K562 (cell line): ENCODE data around the gene PIK3C2B. TPM values are rescaled to one million over a fixed set of nuclear protein-coding genes. Genes with fewer than 3 reads are reported as not detected.

Experiments used
- ETV5 ChIP-seq: sonication (generic); formaldehyde crosslinking; IDR thresholded peaks from 2 replicates; pipeline ENCODE4 v1.4.0; 2020; ENCODE audit warnings: low read depth, mild to moderate bottlenecking, missing genetic modification reagents
- GATAD2B ChIP-seq: fragments of 450-650 bp; IDR thresholded peaks from 2 replicates; pipeline ENCODE4 v1.6.1; 2017; ENCODE audit warnings: mild to moderate bottlenecking, borderline replicate concordance
- HDAC1 ChIP-seq, 2 experiments: fragments of 450-650 bp; IDR thresholded peaks; 2 replicates each; pipeline ENCODE4 v1.6.1; 2016 to 2017; ENCODE audit warnings: inconsistent platforms in 1 of 2, mild to moderate bottlenecking in 1 of 2, moderate library complexity in 1 of 2
- POLR2H ChIP-seq: IDR thresholded peaks from 2 replicates; pipeline ENCODE4 v1.6.1; 2016; ENCODE audit warnings: missing genetic modification characterization, low read depth, mild to moderate bottlenecking, control low read depth, missing compliant biosample characterization, moderate library complexity
- POU5F1 ChIP-seq: fragments of 150-350 bp; IDR thresholded peaks from 2 replicates; pipeline ENCODE4 v1.6.1; 2014; ENCODE audit warnings: borderline replicate concordance, low read length, low read depth, mild to moderate bottlenecking; ENCODE audit not compliant: partially characterized antibody
- SLC30A9 ChIP-seq: fragments of 250-450 bp; sonication (Bioruptor Pico); IDR thresholded peaks from 2 replicates; pipeline ENCODE4 v1.8.0; 2022; ENCODE audit warnings: mild to moderate bottlenecking, moderate library complexity
- SMARCC2 ChIP-seq: fragments of 450-650 bp; IDR thresholded peaks from 2 replicates; pipeline ENCODE4 v1.6.1; 2017; ENCODE audit warnings: antibody characterized with exemption, moderate library complexity, mild to moderate bottlenecking, low read depth
- XRCC4 ChIP-seq: IDR thresholded peaks from one replicate; pipeline ENCODE4 v1.6.1; 2011; ENCODE audit not compliant: insufficient read depth, insufficient read length; ENCODE audit errors: extremely low read depth
- ZEB2 ChIP-seq: fragments of 450-650 bp; IDR thresholded peaks from 2 replicates; pipeline ENCODE4 v1.6.1; 2016
- ZNF263 ChIP-seq: sonication (generic); formaldehyde crosslinking; IDR thresholded peaks from 2 replicates; pipeline ENCODE4 v1.8.0; 2022; ENCODE audit warnings: mild to moderate bottlenecking, missing genetic modification reagents, borderline replicate concordance
- ZNF274 ChIP-seq: IDR thresholded peaks from 2 replicates; pipeline ENCODE4 v1.6.1; 2011; ENCODE audit warnings: low read depth, mild to moderate bottlenecking, low read length, moderate library complexity, borderline replicate concordance
- ZNF316 ChIP-seq: fragments of 450-650 bp; IDR thresholded peaks from 2 replicates; pipeline ENCODE4 v1.6.1; 2016
- ZNF766 ChIP-seq: fragments of 200-800 bp; sonication (Bioruptor generic); conservative IDR thresholded peaks from 2 replicates; pipeline ENCODE4 v1.6.1; 2016; ENCODE audit warnings: missing genetic modification characterization, missing compliant biosample characterization
- polyA plus RNA-seq, 8 experiments: library from polyadenylated mRNA; depleted of rRNA in 4 of 8; stranded (reverse) in 5 of 8; unstranded in 3 of 8; fragments of >200 nt; fragmentation: Nextera tagmentation in 2 of 8; fragmentation: Illumina TruSeq in 1 of 8; extraction: Ambion mirVana in 2 of 8; extraction: Trizol in 1 of 8; gene quantifications; 2 replicates each; pipeline versions ENCODE4 v1.2.1 to v1.2.3, GENCODE V29; 2011 to 2014; ENCODE audit warnings: inconsistent platforms in 1 of 8, missing spikeins in 1 of 8
- total RNA-seq, 7 experiments: library from RNA; depleted of rRNA in 6 of 7; stranded (reverse); fragments of >200 nt in 6 of 7; fragmentation: Illumina TruSeq in 2 of 7; extraction: Trizol in 2 of 7; gene quantifications; 2 replicates each; pipeline versions ENCODE4 v1.2.1 to v1.2.3, GENCODE V29; 2011 to 2021; ENCODE audit warnings: low replicate concordance in 1 of 7
- TF ChIP-seq, protein P1 (sequence below): fragments of 450-650 bp; conservative IDR thresholded peaks from 2 replicates; pipeline ENCODE4 v1.6.1; 2016; ENCODE audit warnings: missing genetic modification characterization, low read depth, mild to moderate bottlenecking, missing compliant biosample characterization, moderate library complexity
- TF ChIP-seq, protein P2 (sequence below): IDR thresholded peaks from 2 replicates; pipeline ENCODE4 v1.6.1; 2016; ENCODE audit warnings: missing genetic modification characterization, missing compliant biosample characterization
- TF ChIP-seq, protein P3 (sequence below), 2 experiments: fragments of 200-800 bp in 1 of 2; sonication (Bioruptor generic) in 1 of 2; sonication (generic) in 1 of 2; formaldehyde crosslinking in 1 of 2; IDR thresholded peaks in 1 of 2; conservative IDR thresholded peaks in 1 of 2; 2 replicates each; pipeline versions ENCODE4 v1.5.0 to v1.6.1; 2016 to 2020; ENCODE audit warnings: missing compliant biosample characterization in 1 of 2, missing genetic modification characterization in 1 of 2, missing genetic modification reagents in 1 of 2
- TF ChIP-seq, protein P4 (sequence below): fragments of 250-450 bp; sonication (Bioruptor Pico); IDR thresholded peaks from 2 replicates; pipeline ENCODE4 v1.8.0; 2022; ENCODE audit warnings: moderate library complexity, mild to moderate bottlenecking, inconsistent platforms
- TF ChIP-seq, protein P5 (sequence below): fragments of 250-450 bp; sonication (Bioruptor Pico); IDR thresholded peaks from 2 replicates; pipeline ENCODE4 v1.4.0; 2020

PIK3C2B gene
- total and polyA plus RNA-seq, 9 of the 15 experiments (the other 6 are each of a cell fraction or from before 2014, with no cell fraction given): 0.10 to 2.9 (median 0.72) TPM

DNA sequence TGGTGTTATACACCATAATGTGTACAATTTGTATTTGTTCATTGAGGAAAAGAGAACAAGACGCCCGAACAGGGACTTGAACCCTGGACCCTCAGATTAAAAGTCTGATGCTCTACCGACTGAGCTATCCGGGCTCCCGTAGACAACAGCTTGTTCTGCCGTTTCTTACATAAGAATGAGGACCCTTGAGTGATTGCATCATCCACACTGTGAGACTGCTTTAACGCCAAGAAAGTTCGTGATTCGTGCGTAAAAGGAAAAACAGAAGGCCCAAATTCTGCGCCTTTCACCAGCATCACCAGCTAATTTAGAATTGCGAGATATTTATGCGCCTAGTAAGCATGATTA, 12.3 kb upstream of the PIK3C2B start (continued):
- TF ChIP-seq, protein P1, sequence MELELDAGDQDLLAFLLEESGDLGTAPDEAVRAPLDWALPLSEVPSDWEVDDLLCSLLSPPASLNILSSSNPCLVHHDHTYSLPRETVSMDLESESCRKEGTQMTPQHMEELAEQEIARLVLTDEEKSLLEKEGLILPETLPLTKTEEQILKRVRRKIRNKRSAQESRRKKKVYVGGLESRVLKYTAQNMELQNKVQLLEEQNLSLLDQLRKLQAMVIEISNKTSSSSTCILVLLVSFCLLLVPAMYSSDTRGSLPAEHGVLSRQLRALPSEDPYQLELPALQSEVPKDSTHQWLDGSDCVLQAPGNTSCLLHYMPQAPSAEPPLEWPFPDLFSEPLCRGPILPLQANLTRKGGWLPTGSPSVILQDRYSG: no peak
- peak in 1 of 2 experiments; percentile 99; a peak in 2 of 4 replicates for TF ChIP-seq HDAC1 (IDR thresholded peaks at IDR 0.05)
- TF ChIP-seq SMARCC2: no peak; the same call in 1 of the 2 replicates
- TF ChIP-seq, protein P2, sequence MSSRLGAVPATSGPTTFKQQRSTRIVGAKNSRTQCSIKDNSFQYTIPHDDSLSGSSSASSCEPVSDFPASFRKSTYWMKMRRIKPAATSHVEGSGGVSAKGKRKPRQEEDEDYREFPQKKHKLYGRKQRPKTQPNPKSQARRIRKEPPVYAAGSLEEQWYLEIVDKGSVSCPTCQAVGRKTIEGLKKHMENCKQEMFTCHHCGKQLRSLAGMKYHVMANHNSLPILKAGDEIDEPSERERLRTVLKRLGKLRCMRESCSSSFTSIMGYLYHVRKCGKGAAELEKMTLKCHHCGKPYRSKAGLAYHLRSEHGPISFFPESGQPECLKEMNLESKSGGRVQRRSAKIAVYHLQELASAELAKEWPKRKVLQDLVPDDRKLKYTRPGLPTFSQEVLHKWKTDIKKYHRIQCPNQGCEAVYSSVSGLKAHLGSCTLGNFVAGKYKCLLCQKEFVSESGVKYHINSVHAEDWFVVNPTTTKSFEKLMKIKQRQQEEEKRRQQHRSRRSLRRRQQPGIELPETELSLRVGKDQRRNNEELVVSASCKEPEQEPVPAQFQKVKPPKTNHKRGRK (tag): no peak
- TF ChIP-seq, protein P3, sequence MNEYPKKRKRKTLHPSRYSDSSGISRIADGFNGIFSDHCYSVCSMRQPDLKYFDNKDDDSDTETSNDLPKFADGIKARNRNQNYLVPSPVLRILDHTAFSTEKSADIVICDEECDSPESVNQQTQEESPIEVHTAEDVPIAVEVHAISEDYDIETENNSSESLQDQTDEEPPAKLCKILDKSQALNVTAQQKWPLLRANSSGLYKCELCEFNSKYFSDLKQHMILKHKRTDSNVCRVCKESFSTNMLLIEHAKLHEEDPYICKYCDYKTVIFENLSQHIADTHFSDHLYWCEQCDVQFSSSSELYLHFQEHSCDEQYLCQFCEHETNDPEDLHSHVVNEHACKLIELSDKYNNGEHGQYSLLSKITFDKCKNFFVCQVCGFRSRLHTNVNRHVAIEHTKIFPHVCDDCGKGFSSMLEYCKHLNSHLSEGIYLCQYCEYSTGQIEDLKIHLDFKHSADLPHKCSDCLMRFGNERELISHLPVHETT (CRISPR knock-in tag; conservative IDR thresholded peaks at IDR 0.05 in 1 of 2, IDR thresholded peaks at IDR 0.05 in 1 of 2): no peak; a peak in 1 of 4 replicates
- 0 out of 2 replicates have a peak, but pooled peaks have one; percentile 4 for TF ChIP-seq ZEB2
- no peak for TF ChIP-seq XRCC4
- TF ChIP-seq ETV5 (CRISPR knock-in tag): no peak; the same call in 1 of the 2 replicates
- TF ChIP-seq POLR2H (tag): peak; percentile 100
- TF ChIP-seq ZNF263 (CRISPR knock-in tag): peak; percentile 46; the same call in 1 of the 2 replicates
- TF ChIP-seq ZNF766 (CRISPR knock-in tag): no peak; the same call in 1 of the 2 replicates
- TF ChIP-seq, protein P4, sequence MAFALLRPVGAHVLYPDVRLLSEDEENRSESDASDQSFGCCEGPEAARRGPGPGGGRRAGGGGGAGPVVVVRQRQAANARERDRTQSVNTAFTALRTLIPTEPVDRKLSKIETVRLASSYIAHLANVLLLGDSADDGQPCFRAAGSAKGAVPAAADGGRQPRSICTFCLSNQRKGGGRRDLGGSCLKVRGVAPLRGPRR (CRISPR knock-in tag): 0 out of 2 replicates have a peak, but pooled peaks have one; percentile 15
- no peak for TF ChIP-seq POU5F1
- no peak for TF ChIP-seq ZNF316
- peak; percentile 71 for TF ChIP-seq GATAD2B
- no peak for TF ChIP-seq ZNF274
- TF ChIP-seq, protein P5, sequence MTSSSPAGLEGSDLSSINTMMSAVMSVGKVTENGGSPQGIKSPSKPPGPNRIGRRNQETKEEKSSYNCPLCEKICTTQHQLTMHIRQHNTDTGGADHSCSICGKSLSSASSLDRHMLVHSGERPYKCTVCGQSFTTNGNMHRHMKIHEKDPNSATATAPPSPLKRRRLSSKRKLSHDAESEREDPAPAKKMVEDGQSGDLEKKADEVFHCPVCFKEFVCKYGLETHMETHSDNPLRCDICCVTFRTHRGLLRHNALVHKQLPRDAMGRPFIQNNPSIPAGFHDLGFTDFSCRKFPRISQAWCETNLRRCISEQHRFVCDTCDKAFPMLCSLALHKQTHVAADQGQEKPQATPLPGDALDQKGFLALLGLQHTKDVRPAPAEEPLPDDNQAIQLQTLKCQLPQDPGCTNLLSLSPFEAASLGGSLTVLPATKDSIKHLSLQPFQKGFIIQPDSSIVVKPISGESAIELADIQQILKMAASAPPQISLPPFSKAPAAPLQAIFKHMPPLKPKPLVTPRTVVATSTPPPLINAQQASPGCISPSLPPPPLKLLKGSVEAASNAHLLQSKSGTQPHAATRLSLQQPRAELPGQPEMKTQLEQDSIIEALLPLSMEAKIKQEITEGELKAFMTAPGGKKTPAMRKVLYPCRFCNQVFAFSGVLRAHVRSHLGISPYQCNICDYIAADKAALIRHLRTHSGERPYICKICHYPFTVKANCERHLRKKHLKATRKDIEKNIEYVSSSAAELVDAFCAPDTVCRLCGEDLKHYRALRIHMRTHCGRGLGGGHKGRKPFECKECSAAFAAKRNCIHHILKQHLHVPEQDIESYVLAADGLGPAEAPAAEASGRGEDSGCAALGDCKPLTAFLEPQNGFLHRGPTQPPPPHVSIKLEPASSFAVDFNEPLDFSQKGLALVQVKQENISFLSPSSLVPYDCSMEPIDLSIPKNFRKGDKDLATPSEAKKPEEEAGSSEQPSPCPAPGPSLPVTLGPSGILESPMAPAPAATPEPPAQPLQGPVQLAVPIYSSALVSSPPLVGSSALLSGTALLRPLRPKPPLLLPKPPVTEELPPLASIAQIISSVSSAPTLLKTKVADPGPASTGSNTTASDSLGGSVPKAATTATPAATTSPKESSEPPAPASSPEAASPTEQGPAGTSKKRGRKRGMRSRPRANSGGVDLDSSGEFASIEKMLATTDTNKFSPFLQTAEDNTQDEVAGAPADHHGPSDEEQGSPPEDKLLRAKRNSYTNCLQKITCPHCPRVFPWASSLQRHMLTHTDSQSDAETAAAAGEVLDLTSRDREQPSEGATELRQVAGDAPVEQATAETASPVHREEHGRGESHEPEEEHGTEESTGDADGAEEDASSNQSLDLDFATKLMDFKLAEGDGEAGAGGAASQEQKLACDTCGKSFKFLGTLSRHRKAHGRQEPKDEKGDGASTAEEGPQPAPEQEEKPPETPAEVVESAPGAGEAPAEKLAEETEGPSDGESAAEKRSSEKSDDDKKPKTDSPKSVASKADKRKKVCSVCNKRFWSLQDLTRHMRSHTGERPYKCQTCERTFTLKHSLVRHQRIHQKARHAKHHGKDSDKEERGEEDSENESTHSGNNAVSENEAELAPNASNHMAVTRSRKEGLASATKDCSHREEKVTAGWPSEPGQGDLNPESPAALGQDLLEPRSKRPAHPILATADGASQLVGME (CRISPR knock-in tag): 0 out of 2 replicates have a peak, but pooled peaks have one; percentile 12
- no peak for TF ChIP-seq SLC30A9 (CRISPR knock-in tag)
